ENCODE measurements around the gene CTNNA1. TPM values are rescaled to one million over a fixed set of nuclear protein-coding genes. Genes with fewer than 3 reads are reported as not detected.
"Not testable (repeated sequence)": the region's sequence is repeated elsewhere in the genome, so short reads cannot be mapped to it uniquely, and the experiment has no call there.

Gene CTNNA1
- polyA plus RNA-seq, 1 experiment: 140 TPM

GRCh38 chr5:138755084-138755748 lies 2.0 kb downstream of the CTNNA1 start:
- ChIA-PET CTCF (interaction anchor here (0.7 kb wide), 1 partner anchor 71 kb away, joined by 5 read pairs; no protein-coding TSS in a partner anchor), POLR2A (interaction anchor here (1.3 kb wide), 1 partner anchor 507 kb away, joined by 4 read pairs; no protein-coding TSS in a partner anchor)
- no peak for TF ChIP-seq CTCF (IDR thresholded peaks at IDR 0.05; ENCODE audit: low read depth, low read length)
- H3K4me3 ChIP-seq (ENCODE audit: low read depth, low read length): peak overlapping the region; percentile 83
- no peak for DNase-seq (ENCODE audit: low read depth, low spot score)
- H3K9me3 ChIP-seq (ENCODE audit: control insufficient read depth, insufficient read depth, low read length): peaks cover 17% of the 10 kb centered on the region
- no peak overlapping the region for H3K27ac ChIP-seq (ENCODE audit: low read depth, low read length)
- peaks cover 3% of the 10 kb centered on the region for H3K27me3 ChIP-seq (ENCODE audit: control insufficient read depth, insufficient read depth, low read length)

GRCh38 chr5:138757061-138757776 lies 4.0 kb downstream of the CTNNA1 start:
- CTCF ChIA-PET: interaction anchor here (0.5 to 1.3 kb wide), 4 partner anchors 31 to 426 kb away, joined by 3 to 5 read pairs (median 3); no protein-coding TSS in a partner anchor
- no peak overlapping the region for H3K27ac ChIP-seq (ENCODE audit: low read depth, low read length)
- no peak for TF ChIP-seq CTCF (IDR thresholded peaks at IDR 0.05; ENCODE audit: low read depth, low read length)
- DNase-seq (ENCODE audit: low read depth, low spot score): no peak
- no peaks in the 10 kb centered on the region for H3K27me3 ChIP-seq (ENCODE audit: control insufficient read depth, insufficient read depth, low read length)
- POLR2A ChIA-PET: no interaction called here
- no peak overlapping the region for H3K4me3 ChIP-seq (ENCODE audit: low read depth, low read length)
- peaks cover 17% of the 10 kb centered on the region for H3K9me3 ChIP-seq (ENCODE audit: control insufficient read depth, insufficient read depth, low read length)

GRCh38 chr5:138760448-138761110 lies 7.4 kb downstream of the CTNNA1 start:
- Histone ChIP-seq H3K9me3 (ENCODE audit: control insufficient read depth, insufficient read depth, low read length) (peaks cover 17% of the 10 kb centered on the region), H3K27ac (ENCODE audit: low read depth, low read length) (no peak overlapping the region), H3K27me3 (ENCODE audit: control insufficient read depth, insufficient read depth, low read length) (no peaks in the 10 kb centered on the region), H3K4me3 (ENCODE audit: low read depth, low read length) (no peak overlapping the region)
- ChIA-PET CTCF (no interaction called here), POLR2A (no interaction called here)
- TF ChIP-seq CTCF (IDR thresholded peaks at IDR 0.05; ENCODE audit: low read depth, low read length): no peak
- no peak for DNase-seq (ENCODE audit: low read depth, low spot score)

- H3K27me3 ChIP-seq (ENCODE audit: control insufficient read depth, insufficient read depth, low read length); CTCF ChIA-PET; DNase-seq (ENCODE audit: low read depth, low spot score); H3K4me3 ChIP-seq (ENCODE audit: low read depth, low read length); H3K27ac ChIP-seq (ENCODE audit: low read depth, low read length); POLR2A ChIA-PET: not testable (repeated sequence)
- peaks cover 17% of the 10 kb centered on the region for H3K9me3 ChIP-seq (ENCODE audit: control insufficient read depth, insufficient read depth, low read length)
Observed at GRCh38 chr5:138761115-138761514, 7.9 kb downstream of the CTNNA1 start.

GRCh38 chr5:138761670-138762069 lies 8.4 kb downstream of the CTNNA1 start:
- CTCF ChIA-PET: interaction anchor here (1.1 kb wide), 1 partner anchor 9 kb away, joined by 3 read pairs; no protein-coding TSS in a partner anchor
- H3K4me3 ChIP-seq (ENCODE audit: low read depth, low read length): not testable (repeated sequence)

More at GRCh38 chr5:138761670-138762069, 8.4 kb downstream of the CTNNA1 start:
- H3K27ac ChIP-seq (ENCODE audit: low read depth, low read length); H3K27me3 ChIP-seq (ENCODE audit: control insufficient read depth, insufficient read depth, low read length); DNase-seq (ENCODE audit: low read depth, low spot score); POLR2A ChIA-PET: not testable (repeated sequence)
- H3K9me3 ChIP-seq (ENCODE audit: control insufficient read depth, insufficient read depth, low read length): peaks cover 17% of the 10 kb centered on the region
